ENCODE results near the gene DLG1. TPM values are rescaled to one million over a fixed set of nuclear protein-coding genes. Genes with fewer than 3 reads are reported as not detected.
A peak's percentile ranks its signal among the peaks of the same experiment; 100 is the strongest.

The DLG1 gene
- total RNA-seq, 1 donor from 2014 or later, result 56.7 TPM

DNA sequence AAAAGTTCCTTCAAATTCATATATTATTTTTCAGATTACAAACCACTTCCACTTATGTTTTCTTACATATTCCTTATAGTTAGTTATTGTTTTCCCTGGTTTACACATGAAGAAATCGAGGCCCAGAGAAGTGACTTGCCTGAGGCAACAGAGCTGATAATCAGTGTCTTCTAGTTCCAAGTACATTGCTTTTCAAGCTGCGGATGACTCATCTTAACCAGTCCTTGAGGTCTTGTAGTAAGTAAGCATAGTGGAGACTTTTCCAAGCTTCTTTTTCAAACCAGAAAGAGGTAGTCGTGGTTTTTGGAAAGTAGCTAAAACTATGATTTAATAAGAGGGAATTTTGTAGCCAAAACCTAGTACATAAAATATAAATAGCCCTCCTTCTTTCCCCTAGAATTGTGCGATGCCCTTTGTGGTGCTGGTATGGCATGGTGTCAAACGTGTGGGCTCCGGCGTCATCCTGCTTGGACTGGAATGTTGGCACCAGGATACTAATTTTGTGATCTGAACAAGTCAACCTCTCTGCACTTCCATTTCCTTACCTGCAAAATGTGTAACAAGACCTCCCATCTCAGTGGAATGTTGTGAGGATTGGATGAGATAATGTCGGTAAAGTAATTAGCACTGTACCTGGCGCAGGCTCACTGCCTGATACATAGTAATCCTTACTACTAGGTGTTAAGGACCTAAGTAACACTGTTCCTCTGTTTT is 19.0 kb upstream of the DLG1 start:
- DNase-seq (ENCODE audit: low read depth in 2 of 2), result peak in 1 of 2 donors; percentile 40

- no peak for DNase-seq (ENCODE audit: low read depth in 2 of 2)
Measured at GRCh38 chr3:197312431-197312830, 14.0 kb upstream of the DLG1 start.

DNA sequence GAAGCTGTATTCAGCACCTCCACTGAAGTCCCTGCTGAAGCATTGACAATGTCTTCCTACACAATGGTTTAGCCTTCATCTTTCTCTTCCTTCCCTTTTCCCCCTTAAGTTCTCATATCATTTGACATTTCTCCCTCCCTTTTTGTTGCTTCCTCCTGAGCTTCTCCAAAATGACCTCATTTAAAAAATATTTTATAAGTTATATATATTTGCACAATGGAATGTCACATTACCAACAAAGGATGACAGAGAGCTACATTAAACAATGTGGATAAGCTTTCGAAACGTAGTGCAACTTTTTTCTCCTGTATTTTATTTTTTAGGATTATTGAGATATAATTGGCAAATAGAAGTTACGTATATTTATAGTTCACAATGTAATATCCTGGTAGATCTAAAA is 13.2 kb upstream of the DLG1 start:
- DNase-seq (ENCODE audit: low read depth in 2 of 2), result no peak

- peak in 1 of 2 donors; percentile 64 for DNase-seq (ENCODE audit: low read depth in 2 of 2)
Measured at GRCh38 chr3:197309528-197310361, 11.3 kb upstream of the DLG1 start.

DNA sequence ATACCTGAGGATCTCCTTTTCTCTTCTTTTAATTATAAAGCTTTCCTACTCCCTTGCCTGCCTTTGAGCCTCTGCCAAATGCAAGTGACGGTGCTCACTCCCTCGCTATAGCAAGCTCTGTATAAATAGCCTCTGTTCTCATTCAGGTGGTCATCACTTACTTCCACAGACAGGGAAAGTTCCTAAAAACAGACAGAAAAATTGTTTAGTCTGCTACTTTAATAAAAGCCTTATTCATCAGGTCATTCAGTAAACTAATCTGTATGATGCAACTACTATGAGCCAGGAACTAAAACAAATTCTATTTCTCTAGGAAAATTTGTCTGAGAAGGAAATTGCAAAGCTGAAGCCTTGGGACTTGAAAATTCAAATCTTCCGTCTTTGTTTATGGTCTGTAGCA is 10.2 kb upstream of the DLG1 start:
- DNase-seq (ENCODE audit: low read depth in 2 of 2), result peak in 1 of 2 donors; percentile 11

DNA sequence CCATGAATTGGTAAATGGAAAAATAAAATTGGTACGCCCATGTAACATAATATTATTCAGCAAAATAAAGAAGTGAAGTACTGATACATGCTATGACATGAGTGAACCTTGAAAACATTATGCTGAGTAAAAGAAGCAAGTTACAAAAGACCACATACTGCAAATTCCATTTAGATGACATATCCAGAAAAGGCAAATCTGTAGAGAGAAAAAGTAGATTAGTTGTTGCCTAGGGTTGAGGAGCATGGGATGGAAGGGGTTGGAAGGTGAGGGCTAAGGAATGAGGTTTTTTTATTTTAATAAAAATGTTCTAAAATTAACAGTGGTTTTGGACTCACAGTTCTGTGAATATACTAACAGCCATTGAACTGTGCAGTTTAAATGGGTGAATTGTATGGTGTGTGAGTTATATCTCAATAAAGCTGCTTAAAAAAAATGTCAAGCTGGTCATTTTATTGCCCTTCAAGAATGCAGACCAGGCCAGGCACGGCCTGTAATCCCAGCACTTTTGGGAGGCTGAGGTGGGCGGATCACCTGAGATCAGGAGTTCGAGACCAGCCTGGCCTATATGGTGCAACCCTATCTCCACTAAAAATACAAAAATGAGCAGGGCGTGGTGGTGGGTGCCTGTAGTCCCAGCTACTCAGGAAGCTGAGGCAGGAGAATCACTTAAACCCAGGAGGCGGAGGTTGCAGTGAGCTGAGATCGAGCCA is 8.1 kb upstream of the DLG1 start:
- no peak for DNase-seq (ENCODE audit: low read depth in 2 of 2)

- DNase-seq (ENCODE audit: low read depth in 2 of 2), result no peak
Measured at GRCh38 chr3:197305854-197306253, 7.4 kb upstream of the DLG1 start.

GRCh38 chr3:197303452-197303851 is 5.0 kb upstream of the DLG1 start:
- no peak for DNase-seq (ENCODE audit: low read depth in 2 of 2)

GRCh38 chr3:197302696-197303341 is 4.4 kb upstream of the DLG1 start:
- DNase-seq (ENCODE audit: low read depth in 2 of 2), result peak in 1 of 2 donors; percentile 56

DNA sequence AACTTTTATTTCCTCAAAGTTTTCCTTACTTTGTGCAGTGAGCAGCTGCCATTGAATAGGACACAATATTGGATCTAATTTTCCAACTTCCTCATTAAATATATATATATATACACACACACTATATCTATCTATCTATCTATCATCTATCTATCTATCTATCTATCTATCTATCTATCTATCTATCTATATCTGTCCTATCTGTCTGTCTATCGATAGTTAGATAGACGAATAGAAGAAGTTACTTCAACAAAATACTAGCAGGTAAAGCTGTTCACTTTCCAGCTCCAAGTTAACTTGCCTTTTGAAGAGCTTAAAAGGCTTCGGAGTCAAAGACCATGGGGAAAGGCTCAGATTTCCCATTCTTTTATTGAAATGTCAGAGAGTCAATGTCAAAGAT is 3.6 kb upstream of the DLG1 start:
- no peak for DNase-seq (ENCODE audit: low read depth in 2 of 2)

DNA sequence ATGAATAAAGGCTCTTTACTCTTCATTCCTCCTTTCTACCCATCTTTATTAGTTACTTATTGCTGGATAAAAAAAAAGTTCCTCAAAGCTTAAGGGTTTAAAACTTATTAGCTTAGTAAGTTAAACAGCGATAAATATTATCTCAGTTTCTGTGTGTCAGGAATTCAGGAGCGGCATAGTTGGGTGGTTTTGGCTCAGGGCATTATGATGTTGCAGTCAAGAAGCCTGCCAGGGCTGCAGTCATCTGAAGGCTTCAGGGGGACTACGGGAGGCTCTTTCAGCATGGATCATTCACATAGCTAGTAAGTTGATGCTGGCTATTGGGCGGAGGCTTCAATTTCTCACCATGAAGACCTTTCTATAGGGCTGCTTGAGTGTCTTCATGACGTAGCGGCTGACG is 1.9 kb upstream of the DLG1 start:
- no peak for DNase-seq (ENCODE audit: low read depth in 2 of 2)

GRCh38 chr3:197298945-197299854 is 788 bp upstream of the DLG1 start:
- peak in 1 of 2 donors; percentile 30 for DNase-seq (ENCODE audit: low read depth in 2 of 2)

DNA sequence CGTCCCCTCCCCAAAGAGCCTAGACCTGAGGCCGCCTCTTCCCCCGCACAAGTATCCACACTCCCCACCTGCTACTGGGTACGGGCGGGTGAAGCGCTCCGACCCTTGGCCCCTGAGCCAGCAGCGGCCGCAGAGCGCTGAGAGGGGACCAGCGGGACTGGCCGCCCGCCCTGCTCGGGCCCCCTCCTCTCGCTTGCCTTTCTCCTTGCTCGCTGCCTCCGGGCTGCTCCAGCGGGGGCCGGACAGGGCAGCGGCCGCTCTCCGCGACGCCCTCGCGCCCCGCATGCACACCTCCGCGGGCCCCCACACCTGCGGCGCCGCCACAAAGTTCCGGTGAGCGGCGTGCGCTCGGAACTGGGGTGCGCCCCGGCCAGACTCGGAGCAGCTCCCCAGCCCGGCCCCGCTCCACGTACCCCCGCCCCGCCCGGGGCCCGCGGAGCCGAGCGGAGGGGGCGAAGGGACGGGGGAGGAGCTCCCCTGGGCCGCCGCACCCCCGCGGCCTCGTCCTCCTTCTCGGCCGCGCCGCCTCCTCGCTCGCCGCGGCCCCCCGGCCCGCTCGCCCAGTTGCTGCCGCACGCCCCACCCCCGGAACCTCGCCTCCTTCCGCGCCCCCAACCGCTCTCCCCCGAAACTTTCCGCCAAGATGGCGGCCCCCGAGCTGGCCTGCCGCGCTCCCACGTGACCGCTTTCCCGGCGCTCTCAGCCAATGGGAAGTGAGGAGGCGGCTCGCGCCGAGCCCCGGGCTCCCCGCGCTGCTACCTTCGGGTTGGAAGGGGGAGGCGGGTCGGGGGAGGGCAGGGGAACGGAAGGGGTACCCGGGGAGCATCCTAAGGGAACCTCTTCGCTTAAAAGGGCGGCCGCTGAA is 704 bp downstream of the DLG1 start:
- peak; percentile 71 to 90 for DNase-seq (ENCODE audit: low read depth in 2 of 2)

- peak in 1 of 2 donors; percentile 11 for DNase-seq (ENCODE audit: low read depth in 2 of 2)
Measured at GRCh38 chr3:197297002-197297401, 1.4 kb downstream of the DLG1 start.

- no peak for DNase-seq (ENCODE audit: low read depth in 2 of 2)
Measured at GRCh38 chr3:197296545-197296944, 1.9 kb downstream of the DLG1 start.

- DNase-seq (ENCODE audit: low read depth in 2 of 2), result no peak
Measured at GRCh38 chr3:197295871-197296270, 2.5 kb downstream of the DLG1 start.

DNA sequence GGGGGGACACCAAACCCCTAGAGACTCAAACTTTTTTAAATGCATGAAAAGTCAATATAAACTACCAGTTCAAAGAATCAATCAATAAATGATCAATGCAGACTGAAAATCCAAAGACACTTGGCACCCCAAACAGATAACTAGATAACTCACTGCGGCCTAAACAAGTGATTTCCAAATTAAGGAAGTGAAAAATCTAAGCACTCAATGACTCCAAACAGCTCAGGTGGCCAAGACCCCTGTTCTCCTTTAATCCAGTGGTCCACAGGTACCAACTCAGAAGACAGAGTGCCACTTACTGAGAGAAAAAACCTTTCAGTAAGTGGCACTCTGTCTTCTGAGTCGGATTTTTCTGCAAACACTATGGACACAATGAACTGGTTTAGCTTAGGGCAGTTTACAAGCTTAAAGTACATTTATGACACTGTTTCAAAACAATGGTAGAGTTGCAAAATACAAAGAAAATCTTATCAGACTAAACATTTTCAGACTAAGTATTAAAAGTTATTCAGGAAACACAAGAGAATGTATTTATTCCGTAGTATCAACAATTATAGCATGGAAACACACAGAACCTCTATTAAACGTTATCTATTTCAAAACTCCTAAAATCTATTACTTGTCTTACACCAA is 4.7 kb downstream of the DLG1 start:
- no peak for DNase-seq (ENCODE audit: low read depth in 2 of 2)

- no peak for DNase-seq (ENCODE audit: low read depth in 2 of 2)
Measured at GRCh38 chr3:197292648-197293047, 5.8 kb downstream of the DLG1 start.

GRCh38 chr3:197292083-197292646 is 6.2 kb downstream of the DLG1 start:
- no peak for DNase-seq (ENCODE audit: low read depth in 2 of 2)

Data from dermis microvascular lymphatic vessel endothelial cell (primary cell).